Activated CD8-positive, alpha-beta T cell treated with anti-CD3 and anti-CD28 coated beads for 36 hours (primary cell): ENCODE results near the gene PIP4K2B. TPM values are rescaled to one million over a fixed set of nuclear protein-coding genes. Genes with fewer than 3 reads are reported as not detected.

Experiments
- ATAC-seq: fragments of 200-7000 bp; cut with Tn5 transposase; one replicate; pipeline ENCODE4 v1.10.0; 2021; ENCODE audit warnings: mild to moderate bottlenecking, moderate library complexity
- CTCF ChIA-PET: fragments of 350-600 bp; sonication (Branson Sonifier 250); formaldehyde crosslinking; loops from one replicate; lab custom pipeline; 2021; ENCODE audit warnings: antibody characterized with exemption; lab: Charles Lee
- POLR2A ChIA-PET: fragments of 350-600 bp; sonication (Branson Sonifier 250); formaldehyde crosslinking; loops from one replicate; lab custom pipeline; 2021; ENCODE audit warnings: antibody characterized with exemption; lab: Charles Lee
- DNase-seq: peaks from one replicate; pipeline ENCODE4 v3.0.0-alpha.2; 2020
- H3K27ac Mint-ChIP-seq: one replicate; pipeline ENCODE4 v1.8.0; 2021; ENCODE audit warnings: mild to moderate bottlenecking, mixed read lengths
- H3K27me3 Mint-ChIP-seq: one replicate; pipeline ENCODE4 v1.8.0; 2021; ENCODE audit warnings: mixed read lengths
- H3K36me3 Mint-ChIP-seq: one replicate; pipeline ENCODE4 v1.8.0; 2021; ENCODE audit warnings: low read depth, mixed read lengths
- H3K4me1 Mint-ChIP-seq: one replicate; pipeline ENCODE4 v1.8.0; 2021; ENCODE audit warnings: low read depth, mixed read lengths
- H3K4me3 Mint-ChIP-seq: one replicate; pipeline ENCODE4 v1.8.0; 2021; ENCODE audit warnings: mild to moderate bottlenecking, moderate library complexity, mixed read lengths
- H3K9me3 Mint-ChIP-seq: one replicate; pipeline ENCODE4 v1.8.0; 2021; ENCODE audit warnings: mixed read lengths
- intact Hi-C: fragments of 100-400 bp; cut with micrococcal nuclease; formaldehyde crosslinking; loops from one replicate; pipeline ENCODE4 v1.10.0; 2022
- total RNA-seq, 2 experiments: library from RNA; stranded (reverse); gene quantifications; one replicate each; pipeline ENCODE4 v1.2.3, GENCODE V29; 2021
- TF ChIP-seq, protein P1 (sequence below): fragments of 200-600 bp; IDR thresholded peaks from one replicate; pipeline ENCODE4 v1.8.0; 2022; ENCODE audit warnings: antibody characterized with exemption, mild to moderate bottlenecking

PIP4K2B gene
- total RNA-seq, 2 experiments from 2014 or later: 30.9 to 33.2 TPM

DNA sequence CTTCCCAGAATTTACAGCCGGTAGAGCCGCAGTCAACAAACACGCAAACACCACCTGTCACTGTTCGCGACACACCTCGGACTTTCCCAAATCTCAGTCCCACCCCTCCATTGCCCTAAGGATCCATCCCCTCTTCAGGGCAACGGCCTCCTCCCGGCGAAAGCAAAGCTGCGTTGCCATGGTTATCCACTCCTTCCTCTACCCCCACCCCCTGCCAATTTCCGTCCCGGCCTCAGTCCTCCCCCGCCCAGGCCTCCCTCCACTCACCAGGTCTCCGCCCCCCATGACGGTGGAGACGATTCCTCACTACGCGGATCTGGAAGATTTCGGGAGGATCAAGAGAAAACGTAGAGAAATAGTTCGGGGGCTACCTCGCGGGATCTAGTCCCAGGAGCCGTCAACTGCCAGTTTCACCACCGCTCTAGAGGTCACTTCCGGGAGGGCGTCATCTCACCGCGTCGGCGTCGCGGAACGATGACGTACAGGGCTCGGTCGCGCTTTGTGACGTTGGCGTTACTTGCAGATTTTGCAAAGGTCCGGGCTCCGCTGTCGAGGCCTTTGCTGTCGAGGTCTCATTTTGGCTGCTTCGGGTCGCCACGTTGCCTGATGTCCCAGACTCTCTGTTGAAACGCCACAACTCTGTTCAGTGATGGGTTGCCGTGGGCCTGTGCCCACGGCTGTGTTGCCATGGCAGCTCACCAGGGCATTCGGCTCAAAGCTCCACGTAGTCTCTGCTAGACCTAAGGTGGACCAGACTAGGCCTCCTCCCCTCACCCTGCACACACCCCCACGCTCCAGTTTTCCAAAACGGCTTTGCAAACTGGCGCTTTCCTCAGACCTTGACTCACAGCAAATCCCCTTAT, 25.8 kb upstream of the PIP4K2B start, which contains the start of gene CWC25:
Gene CWC25 (minus strand): TSS at position 423 of the 863 bp plus-strand sequence. CDS start 138 bp downstream, at position 285.
- Mint-ChIP-seq H3K4me3 (peak within 1 kb of the TSS; percentile 93), H3K27ac (peak within 1 kb of the TSS; percentile 100), H3K27me3 (no peaks in the 10 kb centered on the region), H3K36me3 (peaks cover 27% of the 10 kb centered on the region), H3K9me3 (no peaks in the 10 kb centered on the region), H3K4me1 (peaks cover 32% of the 10 kb centered on the region)
- POLR2A ChIA-PET: interaction anchor here (0.5 to 3.6 kb wide), 8 partner anchors 8 to 375 kb away, joined by 3 to 48 read pairs (median 4); partner anchors contain the start of genes PIP4K2B, PSMB3, RPL19 and RPL23
- ATAC-seq (peak; percentile 85), DNase-seq (peak; percentile 95)
- intact Hi-C loops: no loop called here
- TF ChIP-seq, protein P1, sequence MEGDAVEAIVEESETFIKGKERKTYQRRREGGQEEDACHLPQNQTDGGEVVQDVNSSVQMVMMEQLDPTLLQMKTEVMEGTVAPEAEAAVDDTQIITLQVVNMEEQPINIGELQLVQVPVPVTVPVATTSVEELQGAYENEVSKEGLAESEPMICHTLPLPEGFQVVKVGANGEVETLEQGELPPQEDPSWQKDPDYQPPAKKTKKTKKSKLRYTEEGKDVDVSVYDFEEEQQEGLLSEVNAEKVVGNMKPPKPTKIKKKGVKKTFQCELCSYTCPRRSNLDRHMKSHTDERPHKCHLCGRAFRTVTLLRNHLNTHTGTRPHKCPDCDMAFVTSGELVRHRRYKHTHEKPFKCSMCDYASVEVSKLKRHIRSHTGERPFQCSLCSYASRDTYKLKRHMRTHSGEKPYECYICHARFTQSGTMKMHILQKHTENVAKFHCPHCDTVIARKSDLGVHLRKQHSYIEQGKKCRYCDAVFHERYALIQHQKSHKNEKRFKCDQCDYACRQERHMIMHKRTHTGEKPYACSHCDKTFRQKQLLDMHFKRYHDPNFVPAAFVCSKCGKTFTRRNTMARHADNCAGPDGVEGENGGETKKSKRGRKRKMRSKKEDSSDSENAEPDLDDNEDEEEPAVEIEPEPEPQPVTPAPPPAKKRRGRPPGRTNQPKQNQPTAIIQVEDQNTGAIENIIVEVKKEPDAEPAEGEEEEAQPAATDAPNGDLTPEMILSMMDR: no peak
- CTCF ChIA-PET: interaction anchor here (1.0 to 1.3 kb wide), 2 partner anchors 122 to 158 kb away, joined by 3 read pairs; no protein-coding TSS in a partner anchor

DNA sequence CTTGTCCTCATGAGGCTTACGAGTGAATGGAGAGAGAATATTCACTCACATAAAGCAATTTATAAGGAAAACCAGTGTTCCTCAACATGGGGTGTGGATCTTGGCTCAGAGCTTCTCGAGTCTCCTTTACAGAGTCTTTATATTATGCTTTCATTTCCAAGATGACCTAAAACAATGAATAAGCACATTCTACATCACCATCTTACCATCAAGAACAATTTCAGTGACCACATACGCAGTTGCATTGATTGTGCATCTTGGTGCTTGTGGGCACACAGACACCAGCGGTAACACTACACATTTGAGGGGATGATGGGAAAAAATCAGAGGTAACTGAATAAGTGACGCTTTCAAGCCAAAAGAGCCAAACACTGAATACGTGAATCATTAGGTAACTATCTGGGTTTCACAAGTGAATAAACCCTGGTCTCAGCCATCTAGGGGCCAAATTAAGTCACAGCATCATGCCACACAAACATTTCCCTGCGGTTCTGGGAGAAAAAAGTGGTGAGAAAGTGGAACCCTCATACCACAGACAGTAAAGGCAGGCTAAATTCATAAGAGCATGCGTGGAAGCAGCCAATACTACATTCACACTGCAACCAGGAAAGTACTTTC, 16.3 kb upstream of the PIP4K2B start:
- Mint-ChIP-seq H3K4me3 (no peak overlapping the region), H3K27me3 (no peaks in the 10 kb centered on the region), H3K36me3 (peaks cover 24% of the 10 kb centered on the region), H3K27ac (peak overlapping the region; percentile 37), H3K4me1 (peaks cover 10% of the 10 kb centered on the region), H3K9me3 (no peaks in the 10 kb centered on the region)
- POLR2A ChIA-PET: interaction anchor here (1.1 to 1.5 kb wide), 2 partner anchors 10 to 48 kb away, joined by 3 to 4 read pairs; partner anchors contain the start of gene CWC25
- CTCF ChIA-PET: no interaction called here
- peak; percentile 83 for ATAC-seq
- TF ChIP-seq, protein P1: peak; percentile 29
- intact Hi-C loops: no loop called here
- DNase-seq: peak; percentile 46

DNA sequence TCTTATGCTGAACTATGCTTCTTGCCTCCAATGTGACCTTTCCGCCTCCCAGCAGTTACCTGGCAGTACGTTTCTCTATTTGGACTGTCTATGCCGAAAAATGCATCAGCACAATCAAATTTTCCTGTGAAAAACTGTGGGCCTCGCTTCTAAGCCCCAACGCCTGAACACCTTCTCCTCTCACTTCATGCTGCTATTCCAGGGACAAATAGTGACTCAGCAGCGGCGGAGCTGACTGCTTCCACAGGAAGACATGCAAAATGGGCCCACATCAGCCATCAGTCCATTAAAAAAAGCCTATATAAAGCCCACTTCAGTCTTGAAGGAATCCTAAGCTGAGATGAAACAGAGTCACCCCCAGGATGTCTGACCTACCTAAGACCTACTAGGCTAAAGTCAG, 10.5 kb upstream of the PIP4K2B start:
- ATAC-seq (no peak), DNase-seq (no peak)
- Mint-ChIP-seq H3K9me3 (no peaks in the 10 kb centered on the region), H3K36me3 (peaks cover 39% of the 10 kb centered on the region), H3K4me1 (no peaks in the 10 kb centered on the region), H3K27me3 (no peaks in the 10 kb centered on the region), H3K27ac (no peak overlapping the region), H3K4me3 (no peak overlapping the region)
- ChIA-PET POLR2A (interaction anchor here (1.0 to 1.2 kb wide), 2 partner anchors 8 to 48 kb away, joined by 3 to 4 read pairs; no protein-coding TSS in a partner anchor), CTCF (interaction anchor here (1.3 to 1.6 kb wide), 2 partner anchors 12 to 75 kb away, joined by 3 to 4 read pairs; no protein-coding TSS in a partner anchor)
- intact Hi-C loops: no loop called here
- TF ChIP-seq, protein P1: no peak

DNA sequence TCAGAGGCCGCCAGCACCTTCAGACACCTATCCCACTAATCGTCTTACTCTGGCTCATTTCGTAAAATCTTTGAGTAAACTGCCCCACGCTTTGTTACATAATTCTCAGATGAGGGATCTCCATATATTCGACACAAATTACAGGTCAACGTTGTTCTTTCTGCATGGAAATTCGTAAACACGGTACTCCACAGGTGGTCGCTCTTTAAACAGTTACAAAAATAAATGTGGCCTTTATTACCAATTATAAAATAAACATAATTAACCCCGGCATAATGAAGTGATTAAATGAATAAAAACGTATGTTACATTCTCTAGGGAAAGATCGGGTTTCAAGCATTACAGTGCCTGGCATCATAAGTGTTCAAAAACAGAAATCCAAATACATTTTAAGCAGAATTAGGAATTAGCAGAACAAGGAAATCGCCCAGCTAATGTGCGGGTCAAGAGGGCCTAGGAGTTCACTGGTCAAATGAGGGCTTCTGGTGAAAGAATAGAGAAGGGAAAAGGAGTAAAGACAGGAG, 943 bp upstream of the PIP4K2B start:
- Mint-ChIP-seq H3K27me3 (no peaks in the 10 kb centered on the region), H3K27ac (peak overlapping the region; percentile 81), H3K4me1 (peaks cover 29% of the 10 kb centered on the region), H3K4me3 (peak overlapping the region; percentile 75), H3K9me3 (no peaks in the 10 kb centered on the region), H3K36me3 (peaks cover 40% of the 10 kb centered on the region)
- TF ChIP-seq, protein P1: no peak
- POLR2A ChIA-PET: interaction anchor here (0.5 kb wide), 1 partner anchor 984 kb away, joined by 3 read pairs; no protein-coding TSS in a partner anchor
- DNase-seq: no peak
- no peak for ATAC-seq
- CTCF ChIA-PET: no interaction called here
- intact Hi-C loops: no loop called here
